Nephron progenitor cell (in vitro differentiated cells): ENCODE measurements around the gene CHST6.
A peak's percentile ranks its signal among the peaks of the same experiment; 100 is the strongest.

ENCODE experiments used
- DNase-seq: peaks from one replicate; pipeline ENCODE4 v3.0.0; 2021
- H3K27ac Mint-ChIP-seq: 2 replicates; pipeline ENCODE4 v1.8.0; 2021; ENCODE audit warnings: mild to moderate bottlenecking, moderate library complexity, mixed read lengths
- H3K27me3 Mint-ChIP-seq: 2 replicates; pipeline ENCODE4 v1.8.0; 2021; ENCODE audit warnings: mild to moderate bottlenecking, low read depth, mixed read lengths; ENCODE audit not compliant: poor library complexity
- H3K36me3 Mint-ChIP-seq: 2 replicates; pipeline ENCODE4 v1.8.0; 2021; ENCODE audit warnings: low read depth, mixed read lengths
- H3K4me1 Mint-ChIP-seq: 2 replicates; pipeline ENCODE4 v1.8.0; 2021; ENCODE audit warnings: mixed read lengths
- H3K4me3 Mint-ChIP-seq: 2 replicates; pipeline ENCODE4 v1.8.0; 2021; ENCODE audit warnings: mild to moderate bottlenecking, moderate library complexity, mixed read lengths
- H3K9me3 Mint-ChIP-seq: 2 replicates; pipeline ENCODE4 v1.8.0; 2021; ENCODE audit warnings: mild to moderate bottlenecking, moderate library complexity, mixed read lengths
- CTCF ChIP-seq: fragments of 200-600 bp; sonication (generic); IDR thresholded peaks from 2 replicates; pipeline ENCODE4 v1.5.0; 2021; ENCODE audit warnings: antibody characterized with exemption

CHST6 gene

GRCh38 chr16:75497558-75497957 lies 2.3 kb upstream of the CHST6 start:
- TF ChIP-seq CTCF: no peak
- Mint-ChIP-seq H3K4me3 (no peak overlapping the region), H3K27me3 (peaks cover 19% of the 10 kb centered on the region), H3K27ac (no peak overlapping the region), H3K36me3 (no peaks in the 10 kb centered on the region), H3K4me1 (peaks cover 13% of the 10 kb centered on the region), H3K9me3 (no peaks in the 10 kb centered on the region)
- no peak for DNase-seq

GRCh38 chr16:75494661-75495075 lies 573 bp downstream of the CHST6 start:
- H3K4me1 Mint-ChIP-seq: peaks cover 13% of the 10 kb centered on the region
- peaks cover 16% of the 10 kb centered on the region for H3K27me3 Mint-ChIP-seq
- H3K27ac Mint-ChIP-seq: no peak overlapping the region
- no peaks in the 10 kb centered on the region for H3K36me3 Mint-ChIP-seq
- no peaks in the 10 kb centered on the region for H3K9me3 Mint-ChIP-seq
- peak; percentile 37 for DNase-seq
- TF ChIP-seq CTCF: no peak
- peak overlapping the region; percentile 92 for H3K4me3 Mint-ChIP-seq

GRCh38 chr16:75494184-75494583 lies 1.1 kb downstream of the CHST6 start:
- no peak for DNase-seq
- no peak overlapping the region for H3K27ac Mint-ChIP-seq
- no peak for TF ChIP-seq CTCF

GRCh38 chr16:75491876-75492275 lies 3.4 kb downstream of the CHST6 start:
- no peak for DNase-seq
- peaks cover 13% of the 10 kb centered on the region for H3K4me1 Mint-ChIP-seq
- H3K36me3 Mint-ChIP-seq: peaks cover 6% of the 10 kb centered on the region
- no peaks in the 10 kb centered on the region for H3K9me3 Mint-ChIP-seq
- no peak overlapping the region for H3K4me3 Mint-ChIP-seq
- no peak overlapping the region for H3K27ac Mint-ChIP-seq
- peaks cover 20% of the 10 kb centered on the region for H3K27me3 Mint-ChIP-seq
- TF ChIP-seq CTCF: no peak

More at GRCh38 chr16:75494184-75494583, 1.1 kb downstream of the CHST6 start:
- Mint-ChIP-seq H3K27me3 (peaks cover 16% of the 10 kb centered on the region), H3K4me3 (peak overlapping the region; percentile 92), H3K9me3 (no peaks in the 10 kb centered on the region), H3K36me3 (no peaks in the 10 kb centered on the region), H3K4me1 (peaks cover 13% of the 10 kb centered on the region)

GRCh38 chr16:75488322-75488721 lies 6.9 kb downstream of the CHST6 start:
- H3K27ac Mint-ChIP-seq: peak overlapping the region; percentile 5

More at GRCh38 chr16:75488322-75488721, 6.9 kb downstream of the CHST6 start:
- Mint-ChIP-seq H3K27me3 (peaks cover 11% of the 10 kb centered on the region), H3K4me1 (peaks cover 34% of the 10 kb centered on the region), H3K36me3 (peaks cover 6% of the 10 kb centered on the region), H3K9me3 (no peaks in the 10 kb centered on the region), H3K4me3 (no peak overlapping the region)
- no peak for TF ChIP-seq CTCF
- DNase-seq: no peak
